Measurements from ENCODE around the gene TPST2. TPM values are rescaled to one million over a fixed set of nuclear protein-coding genes. Genes with fewer than 3 reads are reported as not detected.

Gene TPST2
- total and polyA plus RNA-seq, 2 of the 4 experiments (the other 2 are of a cell fraction): 42.5 to 63.6 TPM

GRCh38 chr22:26481694-26482093, 108.2 kb downstream of the TPST2 start:
- no TSS peak for BruUV-seq (replicated peaks)
- H3K79me1 ChIP-seq (ENCODE audit: low read depth in 1 of 2, low read length in 2 of 2): peaks cover 33 to 70% of the 10 kb centered on the region in 2 experiments
- no peak overlapping the region for H2AK9ac ChIP-seq (replicated peaks; ENCODE audit: low read depth, low read length, poor library complexity)
- no peak overlapping the region for H3K18ac ChIP-seq (ENCODE audit: low read depth, low read length)
- no peaks in the 10 kb centered on the region for H3K9me3 ChIP-seq (ENCODE audit: control insufficient read depth, insufficient read depth, low read length)
- dilution Hi-C loops (cut with HindIII; ENCODE audit: low sequenced_read_pairs, unreplicated experiment) (no loop called here), intact Hi-C loops (cut with micrococcal nuclease) (no loop called here), in situ Hi-C loops (cut with MboI; ENCODE audit: low sequenced_read_pairs) (no loop called here)
- H2AFZ ChIP-seq (replicated peaks; ENCODE audit: low read length, poor library complexity): no peak overlapping the region
- no peak overlapping the region for H2BK15ac ChIP-seq (ENCODE audit: low read depth, low read length)
- no peak overlapping the region for H2AK5ac ChIP-seq (ENCODE audit: low read depth, low read length)
- H3K23ac ChIP-seq (ENCODE audit: low read depth, low read length): no peak overlapping the region
- H4K91ac ChIP-seq (ENCODE audit: insufficient read depth, low read depth, low read length): no peak overlapping the region
- no peak overlapping the region for H2BK20ac ChIP-seq (ENCODE audit: low read depth, low read length)
- H4K8ac ChIP-seq (ENCODE audit: low read depth in 2 of 2, low read length in 2 of 2): no peak overlapping the region
- no peak overlapping the region for H2BK120ac ChIP-seq (ENCODE audit: low read depth, low read length)
- no peak for DNase-seq
- no peak overlapping the region for H3K9ac ChIP-seq (ENCODE audit: low read depth, low read length)
- no peak overlapping the region for H3K27ac ChIP-seq (ENCODE audit: insufficient read depth, low read length)
- H4K20me1 ChIP-seq (ENCODE audit: insufficient read depth, low read length): no peaks in the 10 kb centered on the region
- H3K14ac ChIP-seq (replicated peaks; ENCODE audit: low read depth, low read length): no peak overlapping the region
- WGBS, 2 experiments (ENCODE audit: extremely low coverage in 2 of 2, insufficient read length in 1 of 2): no CpG with 5 or more reads among the region's 4 CpGs
- H3K56ac ChIP-seq (ENCODE audit: extremely low read depth, insufficient read depth, low read length): no peak overlapping the region
- no peaks in the 10 kb centered on the region for H3K27me3 ChIP-seq (ENCODE audit: control insufficient read depth, insufficient read depth, low read length)
- no peak for TF ChIP-seq RAD21 (IDR thresholded peaks at IDR 0.05; ENCODE audit: low read length)
- TF ChIP-seq CHD1 (IDR thresholded peaks at IDR 0.05; ENCODE audit: low read depth, low read length): no peak
- no peak for TF ChIP-seq CEBPB (IDR thresholded peaks at IDR 0.05; ENCODE audit: low read depth, low read length)
- TF ChIP-seq NFE2L2 (IDR thresholded peaks at IDR 0.05; ENCODE audit: low read depth, low read length): no peak
- TF ChIP-seq FOS (IDR thresholded peaks at IDR 0.05; ENCODE audit: low read depth, low read length): no peak
- no peak for TF ChIP-seq CTCF (conservative IDR thresholded peaks at IDR 0.05; ENCODE audit: low read depth, low read length)
- TF ChIP-seq BHLHE40 (IDR thresholded peaks at IDR 0.05; ENCODE audit: low read depth, low read length): no peak
- TF ChIP-seq MXI1 (IDR thresholded peaks at IDR 0.05; ENCODE audit: borderline replicate concordance, low read depth, low read length): no peak
- TF ChIP-seq SMC3 (IDR thresholded peaks at IDR 0.05; ENCODE audit: low read depth, low read length): no peak
- TF ChIP-seq, protein P1, sequence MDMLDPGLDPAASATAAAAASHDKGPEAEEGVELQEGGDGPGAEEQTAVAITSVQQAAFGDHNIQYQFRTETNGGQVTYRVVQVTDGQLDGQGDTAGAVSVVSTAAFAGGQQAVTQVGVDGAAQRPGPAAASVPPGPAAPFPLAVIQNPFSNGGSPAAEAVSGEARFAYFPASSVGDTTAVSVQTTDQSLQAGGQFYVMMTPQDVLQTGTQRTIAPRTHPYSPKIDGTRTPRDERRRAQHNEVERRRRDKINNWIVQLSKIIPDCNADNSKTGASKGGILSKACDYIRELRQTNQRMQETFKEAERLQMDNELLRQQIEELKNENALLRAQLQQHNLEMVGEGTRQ (IDR thresholded peaks at IDR 0.05; ENCODE audit: low read depth, low read length): no peak
- no peak for TF ChIP-seq ELK1 (IDR thresholded peaks at IDR 0.05; ENCODE audit: borderline replicate concordance, low read depth, low read length)
- no peak for TF ChIP-seq MAZ (IDR thresholded peaks at IDR 0.05; ENCODE audit: borderline replicate concordance, low read depth, low read length)
- no peak for TF ChIP-seq MAFK (IDR thresholded peaks at IDR 0.05; ENCODE audit: low read depth, low read length)
- no peak for TF ChIP-seq RCOR1 (IDR thresholded peaks at IDR 0.05; ENCODE audit: insufficient replicate concordance, low read length)
- TF ChIP-seq RFX5 (IDR thresholded peaks at IDR 0.05; ENCODE audit: low read depth, low read length): no peak
- no peak for TF ChIP-seq POLR2A (IDR thresholded peaks at IDR 0.05; ENCODE audit: low read depth, low read length)
- no peak overlapping the region for H3K4me3 ChIP-seq (ENCODE audit: insufficient read depth, low read depth, low read length)
- H4K5ac ChIP-seq (ENCODE audit: low read depth, low read length): no peak overlapping the region
- peaks cover 14% of the 10 kb centered on the region for H3K4me1 ChIP-seq (ENCODE audit: control insufficient read depth, insufficient read depth, low read length)
- ChIA-PET POLR2A (ENCODE audit: unreplicated experiment) (no interaction called here), CTCF (no interaction called here)
- H3K4ac ChIP-seq (ENCODE audit: low read depth, low read length): no peak overlapping the region
- H3K9me1 ChIP-seq (ENCODE audit: insufficient read depth, low read length): peaks cover 3% of the 10 kb centered on the region; the same call in 1 of the 2 replicates
- no peak overlapping the region for H3K4me2 ChIP-seq (ENCODE audit: low read depth, low read length)
- H3K36me3 ChIP-seq (ENCODE audit: control insufficient read depth, insufficient read depth, low read length): peaks cover 11% of the 10 kb centered on the region
- no peak for ATAC-seq (ENCODE audit: low read depth)
- H2BK5ac ChIP-seq (ENCODE audit: low read depth, low read length, poor library complexity, severe bottlenecking): no peak overlapping the region
